Measurements from ENCODE around the gene NTF4.
"Not testable (repeated sequence)": the region's sequence is repeated elsewhere in the genome, so short reads cannot be mapped to it uniquely, and the experiment has no call there.

The NTF4 gene

GRCh38 chr19:49057636-49058234 lies 6.9 kb downstream of the NTF4 start, which contains the start of gene CGB7:
Gene CGB7 (minus strand): TSS chr19:49057749. CDS start chr19:49055375, 2,374 bp downstream.
- DNase-seq (ENCODE audit: extremely low read depth in 1 of 2, low read depth in 1 of 2): peak in 1 of 2 donors; percentile 18

- DNase-seq (ENCODE audit: extremely low read depth in 1 of 2, low read depth in 1 of 2): not testable (repeated sequence)
Measured at GRCh38 chr19:49056902-49057596, 7.6 kb downstream of the NTF4 start.

- peak in 1 of 2 donors; percentile 38 for DNase-seq (ENCODE audit: extremely low read depth in 1 of 2, low read depth in 1 of 2)
Measured at GRCh38 chr19:49056101-49056901, 8.3 kb downstream of the NTF4 start.

GRCh38 chr19:49050376-49051033 lies 14.1 kb downstream of the NTF4 start:
- not testable (repeated sequence) for DNase-seq (ENCODE audit: extremely low read depth in 1 of 2, low read depth in 1 of 2)

- DNase-seq (ENCODE audit: extremely low read depth in 1 of 2, low read depth in 1 of 2): not testable (repeated sequence)
Measured at GRCh38 chr19:49049834-49050233, 14.8 kb downstream of the NTF4 start.

DNA sequence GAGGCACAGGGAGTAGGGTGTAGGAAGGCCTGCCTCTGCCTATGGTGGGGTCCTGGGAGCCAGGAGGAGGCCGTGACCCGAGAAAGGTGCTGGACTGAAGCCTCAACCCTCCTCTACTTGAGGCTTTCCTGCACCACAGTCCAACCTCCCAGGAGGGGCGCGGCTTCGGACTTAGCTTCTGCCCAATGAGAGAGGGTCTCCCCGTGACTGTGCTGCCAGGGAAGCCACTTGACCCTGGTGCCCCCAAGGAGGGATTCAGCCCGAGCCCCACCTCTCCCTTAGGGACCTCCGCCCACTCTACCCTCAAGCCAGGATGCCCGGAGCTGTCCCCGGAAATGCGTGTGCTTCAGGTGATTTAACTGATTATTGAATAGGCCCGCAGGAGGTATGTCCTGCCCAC lies 15.6 kb downstream of the NTF4 start, which contains the start of gene CGB8:
TSS of gene CGB8 (minus strand) at position 101 of the 400 bp plus-strand sequence. CDS start 372 bp downstream, outside the sequence.
- not testable (repeated sequence) for DNase-seq (ENCODE audit: extremely low read depth in 1 of 2, low read depth in 1 of 2)

- not testable (repeated sequence) for DNase-seq (ENCODE audit: extremely low read depth in 1 of 2, low read depth in 1 of 2)
Measured at GRCh38 chr19:49043548-49043947, 21.1 kb downstream of the NTF4 start, which contains the start of gene CGB5. Gene CGB5 (plus strand): TSS chr19:49043848. CDS start chr19:49044210, 362 bp downstream.

GRCh38 chr19:49042666-49043065 lies 22.0 kb downstream of the NTF4 start:
- DNase-seq (ENCODE audit: extremely low read depth in 1 of 2, low read depth in 1 of 2): not testable (repeated sequence)

DNA sequence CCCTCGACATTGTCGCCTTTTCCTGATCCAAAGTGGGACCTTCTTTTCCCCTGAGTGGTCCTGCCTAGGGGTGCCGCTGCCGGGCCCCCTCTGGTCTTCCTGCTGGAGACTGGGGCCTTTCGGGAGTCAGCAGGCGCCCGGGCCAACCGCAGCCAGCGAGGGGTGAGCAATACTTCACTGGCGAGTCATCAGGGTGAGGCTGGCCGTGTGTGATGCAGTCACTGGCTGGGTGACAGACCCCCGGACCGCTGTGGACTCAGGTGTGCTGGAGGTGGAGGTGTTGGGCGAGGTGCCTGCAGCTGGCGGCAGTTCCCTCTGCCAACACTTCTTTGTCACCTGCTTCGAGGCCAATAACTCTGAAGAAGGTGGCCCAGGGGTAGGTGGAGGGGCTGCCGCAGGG lies 22.4 kb downstream of the NTF4 start:
- no peak for DNase-seq (ENCODE audit: extremely low read depth in 1 of 2, low read depth in 1 of 2)

- DNase-seq (ENCODE audit: extremely low read depth in 1 of 2, low read depth in 1 of 2): not testable (repeated sequence)
Measured at GRCh38 chr19:49039736-49040135, 24.9 kb downstream of the NTF4 start.

- not testable (repeated sequence) for DNase-seq (ENCODE audit: extremely low read depth in 1 of 2, low read depth in 1 of 2)
Measured at GRCh38 chr19:49038557-49039276, 25.9 kb downstream of the NTF4 start.

- DNase-seq (ENCODE audit: extremely low read depth in 1 of 2, low read depth in 1 of 2): not testable (repeated sequence)
Measured at GRCh38 chr19:49038111-49038510, 26.5 kb downstream of the NTF4 start.

GRCh38 chr19:49036815-49037214 lies 27.8 kb downstream of the NTF4 start, which contains the start of gene CGB1:
Gene CGB1 (minus strand): TSS chr19:49036895. CDS start chr19:49036711, 184 bp downstream.
- DNase-seq (ENCODE audit: extremely low read depth in 1 of 2, low read depth in 1 of 2): not testable (repeated sequence)

DNA sequence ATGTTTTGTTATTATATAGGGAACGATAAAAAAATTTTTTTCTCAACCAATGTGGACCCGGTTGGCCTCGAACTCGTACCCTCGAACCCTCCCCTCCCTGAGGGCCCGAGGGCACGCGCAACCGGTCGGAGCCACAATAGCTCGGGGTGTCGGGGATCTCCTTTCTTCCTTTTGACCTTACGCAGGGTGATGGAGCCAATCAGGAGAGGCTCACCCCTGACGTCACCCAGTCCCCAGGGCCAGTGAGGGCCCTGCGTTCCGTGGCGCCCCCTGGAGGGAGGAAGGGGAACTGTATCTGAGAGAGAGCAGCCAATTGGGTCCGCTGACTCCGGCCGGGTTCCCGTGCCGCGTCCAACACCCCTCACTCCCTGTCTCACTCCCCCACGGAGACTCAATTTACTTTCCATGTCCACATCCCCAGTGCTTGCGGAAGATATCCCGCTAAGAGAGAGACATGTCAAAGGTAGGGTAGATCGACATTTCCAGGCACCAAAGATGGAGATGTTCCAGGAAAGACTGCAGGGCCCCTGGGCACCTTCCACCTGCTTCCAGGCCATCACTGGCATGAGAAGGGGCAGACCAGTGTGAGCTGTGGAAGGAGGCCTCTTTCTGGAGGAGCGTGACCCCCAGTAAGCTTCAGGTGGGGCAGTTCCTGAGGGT lies 32.8 kb downstream of the NTF4 start, which contains the start of gene CGB2:
TSS of gene CGB2 (plus strand) at position 249 of the 660 bp plus-strand sequence. CDS start at position 455, 206 bp downstream.
- DNase-seq (ENCODE audit: extremely low read depth in 1 of 2, low read depth in 1 of 2): peak in 1 of 2 donors; percentile 40

DNA sequence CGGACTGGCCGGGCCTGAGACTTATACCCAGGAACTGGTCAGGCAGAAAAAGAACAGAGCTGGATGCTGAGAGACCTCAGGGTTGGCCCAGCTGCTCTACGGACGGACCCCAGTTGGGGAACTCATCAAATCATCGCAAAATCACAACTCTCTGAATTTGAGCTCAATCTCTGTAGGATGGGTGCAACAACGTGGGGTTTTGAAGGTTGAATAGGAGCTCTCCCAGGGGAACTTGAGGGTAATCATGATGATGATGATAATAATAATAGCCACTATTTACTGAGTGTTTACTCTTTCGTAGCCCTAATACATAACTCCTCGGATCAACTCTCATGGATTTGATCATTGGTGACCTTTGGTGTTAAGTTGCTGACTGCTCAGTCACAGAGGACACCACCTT lies 34.3 kb downstream of the NTF4 start:
- DNase-seq (ENCODE audit: extremely low read depth in 1 of 2, low read depth in 1 of 2): not testable (repeated sequence)

DNA sequence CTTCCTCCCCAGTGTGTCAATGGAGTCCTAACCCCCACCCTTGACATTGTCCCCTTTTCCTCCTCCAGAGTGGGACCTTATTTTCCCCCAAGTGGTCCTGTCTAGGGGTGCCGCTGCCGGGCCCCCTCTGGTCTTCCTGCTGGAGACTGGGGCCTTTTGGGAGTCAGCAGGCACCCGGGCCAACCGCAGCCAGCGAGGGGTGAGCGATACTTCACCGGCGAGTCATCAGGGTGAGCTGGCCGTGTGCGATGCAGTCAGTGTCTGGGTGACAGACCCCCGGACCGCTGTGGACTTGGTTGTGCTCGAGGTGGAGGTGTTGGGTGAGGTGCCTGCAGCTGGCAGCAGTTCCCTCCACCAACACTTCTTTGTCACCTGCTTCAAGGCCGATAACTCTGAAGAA lies 34.9 kb downstream of the NTF4 start:
- not testable (repeated sequence) for DNase-seq (ENCODE audit: extremely low read depth in 1 of 2, low read depth in 1 of 2)

- DNase-seq (ENCODE audit: extremely low read depth in 1 of 2, low read depth in 1 of 2): not testable (repeated sequence)
Measured at GRCh38 chr19:49028686-49029085, 35.9 kb downstream of the NTF4 start.

DNA sequence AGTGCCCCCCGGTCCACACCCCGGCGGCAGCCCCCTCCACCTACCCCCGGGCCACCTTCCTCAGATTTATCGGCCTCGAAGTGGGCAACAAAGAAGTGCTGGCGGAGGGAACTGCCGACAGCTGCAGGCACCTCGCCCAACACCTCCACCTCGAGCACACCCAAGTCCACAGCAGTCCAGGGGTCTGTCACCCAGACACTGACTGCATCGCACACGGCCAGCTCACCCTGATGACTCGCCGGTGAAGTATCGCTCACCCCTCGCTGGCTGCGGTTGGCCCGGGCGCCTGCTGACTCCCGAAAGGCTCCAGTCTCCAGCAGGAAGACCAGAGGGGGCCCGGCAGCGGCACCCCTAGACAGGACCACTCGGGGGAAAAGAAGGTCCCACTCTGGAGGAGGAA lies 39.0 kb downstream of the NTF4 start:
- DNase-seq (ENCODE audit: extremely low read depth in 1 of 2, low read depth in 1 of 2): not testable (repeated sequence)

DNA sequence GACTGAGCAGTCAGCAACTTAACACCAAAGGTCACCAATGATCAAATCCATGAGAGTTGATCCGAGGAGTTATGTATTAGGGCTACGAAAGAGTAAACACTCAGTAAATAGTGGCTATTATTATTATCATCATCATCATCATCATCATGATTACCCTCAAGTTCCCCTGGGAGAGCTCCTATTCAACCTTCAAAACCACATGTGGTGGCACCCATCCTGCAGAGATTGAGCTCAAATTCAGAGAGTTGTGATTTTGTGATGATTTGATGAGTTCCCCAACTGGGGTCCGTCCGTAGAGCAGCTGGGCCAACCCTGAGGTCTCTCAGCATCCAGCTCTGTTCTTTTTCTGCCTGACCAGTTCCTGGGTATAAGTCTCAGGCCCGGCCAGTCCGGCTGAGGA lies 39.5 kb downstream of the NTF4 start:
- DNase-seq (ENCODE audit: extremely low read depth in 1 of 2, low read depth in 1 of 2): not testable (repeated sequence)
